Activated CD4-positive, alpha-beta T cell treated with anti-CD3 and anti-CD28 coated beads, Interleukin-2, amount 50 U/mL, for 48 hours (primary cell): ENCODE results near the gene ADGRF1.
"Not testable (repeated sequence)": the region's sequence is repeated elsewhere in the genome, so short reads cannot be mapped to it uniquely, and the experiment has no call there.

Experiments used
- DNase-seq, 2 experiments: peaks; one replicate each; pipeline ENCODE4 v3.0.0-alpha.2; 2020

The ADGRF1 gene

GRCh38 chr6:47042275-47042791, at the start of gene ADGRF1:
ADGRF1 (minus strand) TSS chr6:47042332; CDS start chr6:47029061, 13,271 bp downstream.
- no peak for DNase-seq

- no peak for DNase-seq
Observed at GRCh38 chr6:47090881-47091280, 48.7 kb upstream of the ADGRF1 start.

DNA sequence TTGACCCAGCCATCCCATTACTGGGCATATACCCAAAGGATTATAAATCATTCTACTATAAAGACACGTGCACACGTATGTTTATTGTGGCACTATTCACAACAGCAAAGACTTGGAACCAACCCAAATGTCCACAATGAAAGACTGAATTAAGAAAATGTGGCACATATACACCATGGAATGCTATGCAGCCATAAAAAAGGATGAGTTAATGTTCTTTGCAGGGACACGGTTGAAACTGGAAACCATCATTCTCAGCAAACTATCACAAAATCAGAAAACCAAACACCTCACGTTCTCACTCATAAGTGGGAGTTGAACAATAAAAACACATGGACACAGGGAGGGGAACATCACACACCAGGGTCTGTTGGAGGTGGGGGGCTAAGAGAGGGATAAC, 47.3 kb upstream of the ADGRF1 start:
- not testable (repeated sequence) for DNase-seq

DNA sequence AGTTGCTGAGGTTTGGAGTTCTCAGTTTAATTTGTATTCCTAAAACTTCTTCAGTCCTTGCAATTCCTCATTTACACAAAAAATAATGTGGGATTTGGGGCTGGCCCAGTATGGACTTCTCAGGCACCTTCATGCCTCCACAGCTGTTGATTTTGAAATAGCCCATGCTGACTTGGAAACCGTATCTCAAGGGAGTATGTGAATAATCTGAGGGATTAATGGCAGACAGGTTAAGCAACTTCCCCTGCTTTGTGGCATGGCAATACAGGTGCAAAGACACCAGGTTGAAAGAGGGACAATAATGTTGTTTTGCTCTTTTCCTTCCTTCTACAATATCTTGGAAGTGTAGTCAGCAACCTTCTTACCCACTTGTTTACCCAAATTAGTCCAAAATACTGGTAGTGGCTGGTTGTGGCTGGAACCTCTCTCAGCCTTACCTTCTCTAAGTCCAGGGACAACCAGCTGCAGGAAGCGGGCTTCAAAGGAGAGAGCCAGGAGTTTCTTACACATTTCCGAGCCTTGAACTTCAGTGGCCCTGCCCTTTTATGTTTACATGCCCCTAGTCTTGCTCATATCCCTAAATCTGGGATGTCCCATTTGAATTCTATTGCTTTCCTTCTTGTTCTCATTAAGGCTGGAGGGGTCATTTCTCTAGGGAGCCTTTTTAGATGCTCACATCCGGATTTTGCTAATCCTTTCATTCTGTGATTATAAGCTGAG, 44.1 kb upstream of the ADGRF1 start:
- no peak for DNase-seq

GRCh38 chr6:47084610-47085009, 42.5 kb upstream of the ADGRF1 start:
- no peak for DNase-seq

DNA sequence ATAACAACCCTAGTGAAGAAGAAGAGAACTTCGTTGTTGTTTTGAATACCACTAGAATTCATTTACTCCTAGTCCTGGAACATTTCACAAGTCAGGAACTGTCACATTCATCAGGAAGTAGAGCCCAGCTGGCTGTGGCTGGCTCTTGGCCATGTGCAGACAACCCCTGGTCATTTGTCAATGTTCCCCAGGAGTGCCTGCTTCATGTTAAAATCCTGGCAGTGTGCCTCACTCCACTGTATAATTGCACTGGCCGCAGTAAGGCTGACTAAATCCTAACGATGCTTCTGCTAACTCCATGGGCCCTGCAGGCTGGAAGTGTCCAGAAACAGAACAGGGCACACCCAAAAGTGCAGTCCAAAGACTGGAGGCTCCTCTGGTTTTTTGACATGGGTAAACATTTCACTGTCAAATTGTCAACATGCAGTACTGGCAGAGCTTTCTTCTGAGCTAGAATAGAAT, 41.5 kb upstream of the ADGRF1 start:
- DNase-seq, result no peak

GRCh38 chr6:47080083-47080596, 38.0 kb upstream of the ADGRF1 start:
- DNase-seq, result no peak

GRCh38 chr6:47079638-47080037, 37.5 kb upstream of the ADGRF1 start:
- DNase-seq, result no peak

DNA sequence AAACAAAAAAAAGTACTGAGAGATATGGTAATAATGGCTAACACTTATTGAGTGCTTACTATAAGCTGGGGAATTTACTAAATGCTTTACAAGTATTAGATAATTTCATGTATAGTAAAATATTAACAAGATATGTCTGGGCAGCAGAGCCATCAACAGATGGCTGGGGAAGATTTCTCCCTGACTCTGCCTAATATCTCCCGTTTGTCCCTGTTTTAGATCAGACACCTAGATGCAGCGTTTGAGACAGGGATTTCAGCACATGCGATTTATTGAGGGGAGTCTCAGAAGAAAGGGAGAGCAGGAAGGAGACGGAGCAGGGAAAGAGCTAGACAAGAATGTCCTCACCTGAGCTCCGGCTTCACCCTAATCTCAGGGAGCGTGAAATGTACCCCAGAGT, 36.9 kb upstream of the ADGRF1 start:
- no peak for DNase-seq

DNA sequence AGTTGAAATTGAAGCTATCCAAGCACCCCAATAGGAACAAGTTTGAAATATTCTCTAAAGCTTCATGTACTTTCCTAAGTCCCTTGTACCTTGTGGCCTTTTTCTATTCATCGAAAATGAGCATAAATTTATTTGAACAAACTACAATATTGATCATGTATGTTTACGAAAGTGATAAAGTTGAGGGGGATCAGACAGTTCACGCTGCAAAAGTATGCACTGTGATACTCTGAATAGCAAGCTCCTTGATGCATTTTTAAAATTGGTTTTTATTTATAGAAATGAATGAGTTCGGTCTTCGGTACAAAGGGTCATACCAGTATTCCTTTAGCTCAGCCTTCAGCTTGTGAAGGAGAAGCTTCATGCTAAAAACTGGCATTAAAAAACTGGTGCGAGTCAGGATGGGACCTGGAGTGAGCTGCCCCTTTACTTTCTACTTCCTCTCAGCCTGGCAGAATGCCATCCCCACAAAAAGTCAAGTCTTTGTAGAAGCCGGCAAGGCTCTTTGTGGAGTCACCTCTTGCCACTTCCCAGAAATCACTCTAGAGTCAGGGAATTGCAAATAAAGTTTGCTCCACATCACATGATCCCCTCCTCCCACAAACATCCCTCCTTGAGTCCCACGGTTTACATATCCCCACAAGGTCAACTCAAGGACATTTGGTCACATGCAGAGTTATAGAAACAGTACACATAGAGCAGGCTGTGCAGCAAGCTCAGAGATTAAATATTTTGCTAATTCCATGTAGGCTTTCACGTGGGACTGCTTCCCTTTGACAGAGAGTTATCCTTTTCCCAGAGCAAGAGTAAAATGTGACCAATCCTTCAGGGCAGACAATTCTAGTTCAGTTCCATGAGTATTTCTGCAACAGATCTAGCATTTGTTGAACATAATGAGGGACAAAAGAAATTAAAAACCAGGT, 34.6 kb upstream of the ADGRF1 start:
- no peak for DNase-seq

DNA sequence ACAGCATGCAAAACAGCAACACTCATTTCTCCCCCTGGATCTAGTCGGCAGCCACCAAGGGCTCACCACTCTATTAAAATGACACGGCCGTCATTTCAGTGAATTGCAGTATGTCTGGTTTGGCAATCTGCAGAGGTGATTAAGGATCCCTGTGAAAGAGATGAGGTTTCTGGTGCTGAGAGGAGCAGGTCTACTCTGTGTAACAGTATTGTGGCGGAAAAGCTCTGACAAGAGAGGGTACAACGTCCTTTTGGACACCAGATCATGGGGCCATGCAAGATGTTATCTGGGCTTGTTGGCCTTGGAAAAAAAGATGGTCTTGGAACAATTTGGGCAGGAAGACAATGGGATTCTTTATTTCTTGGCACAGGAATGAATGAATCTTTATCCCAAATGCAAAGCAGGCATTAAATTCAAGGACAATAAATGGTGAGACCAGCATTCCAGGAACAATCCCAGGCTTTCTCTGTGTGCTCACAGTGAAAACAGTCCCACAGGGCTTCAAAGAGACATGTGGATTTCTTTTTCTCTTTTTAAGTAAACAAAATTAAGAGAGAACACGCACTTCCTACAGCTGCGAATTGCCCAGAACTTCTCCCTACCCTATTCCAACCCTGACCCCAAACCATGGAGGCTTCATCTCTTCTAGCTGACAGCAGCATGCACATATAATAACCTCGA, 33.7 kb upstream of the ADGRF1 start:
- no peak for DNase-seq

- DNase-seq, result no peak
Observed at GRCh38 chr6:47075168-47075567, 33.0 kb upstream of the ADGRF1 start.

GRCh38 chr6:47073125-47074110, 31.3 kb upstream of the ADGRF1 start:
- DNase-seq, result no peak

GRCh38 chr6:47072667-47073066, 30.5 kb upstream of the ADGRF1 start:
- DNase-seq, result no peak

GRCh38 chr6:47071681-47072080, 29.5 kb upstream of the ADGRF1 start:
- DNase-seq, result no peak

DNA sequence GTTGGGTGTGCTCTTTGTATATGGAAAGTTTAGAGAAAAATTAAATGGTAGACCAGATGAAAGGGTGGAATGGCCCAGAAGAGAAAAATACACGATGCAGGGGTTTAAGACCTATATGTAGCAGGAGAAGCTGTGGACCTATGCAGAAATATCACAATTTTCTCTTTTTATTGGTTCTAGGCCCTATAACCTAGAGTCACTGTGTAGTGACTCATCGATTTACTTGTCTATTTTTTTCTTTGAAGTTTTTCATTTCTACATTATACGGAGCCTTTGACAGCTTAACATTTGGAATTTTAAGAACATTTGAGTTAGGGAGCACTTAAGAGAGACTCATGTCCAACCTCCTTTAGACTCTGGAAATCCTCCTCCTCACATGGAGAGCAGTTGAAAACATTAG, 28.3 kb upstream of the ADGRF1 start:
- no peak for DNase-seq

GRCh38 chr6:47069156-47069555, 27.0 kb upstream of the ADGRF1 start:
- no peak for DNase-seq

DNA sequence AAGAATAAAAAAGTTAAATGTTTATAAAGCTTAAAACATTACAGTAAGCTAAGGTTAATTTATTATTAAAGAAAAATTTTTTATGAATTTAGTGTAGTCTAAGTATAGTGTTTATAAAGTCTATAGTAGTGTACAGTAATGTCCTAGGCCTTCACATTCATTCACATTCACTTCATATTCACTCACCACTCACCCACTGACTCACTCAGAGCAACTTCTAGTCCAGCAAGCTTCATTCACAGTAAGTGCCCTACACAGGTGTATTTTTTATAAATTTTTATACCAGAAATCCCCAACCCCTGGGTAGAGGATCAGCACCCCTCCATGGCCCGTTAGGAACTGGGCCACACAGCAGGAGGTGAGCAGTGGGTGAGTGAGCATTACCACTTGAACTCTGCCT, 24.3 kb upstream of the ADGRF1 start:
- DNase-seq, result no peak

DNA sequence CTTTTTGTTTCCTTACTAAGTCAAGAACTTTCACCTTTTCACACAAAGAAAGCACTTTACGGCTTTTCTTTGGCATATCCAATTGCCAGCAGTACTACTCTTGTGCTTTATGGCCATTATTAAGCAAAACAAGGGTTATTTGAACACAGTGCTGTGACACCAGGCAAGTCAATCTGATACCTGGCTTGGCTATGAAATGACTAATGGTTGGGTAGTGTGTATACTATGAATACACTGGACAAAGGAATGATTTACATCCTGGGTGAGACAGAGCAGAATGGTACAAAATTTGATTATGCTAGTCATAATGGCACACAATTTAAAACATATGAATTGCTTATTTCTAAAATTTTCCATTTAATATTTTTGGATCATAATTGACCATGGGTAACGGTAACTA, 22.1 kb upstream of the ADGRF1 start:
- DNase-seq, result no peak

GRCh38 chr6:47062346-47062745, 20.2 kb upstream of the ADGRF1 start:
- DNase-seq, result no peak
